OCI-LY7 (cell line): ENCODE data around the gene CAMSAP2.

ENCODE experiments used
- EZH2phosphoT487 ChIP-seq: fragments of 200-600 bp; sonication (generic); IDR thresholded peaks from 2 replicates; pipeline ENCODE4 v1.6.1; 2018; ENCODE audit warnings: low read depth, borderline replicate concordance, mild to moderate bottlenecking, mixed run types, antibody characterized with exemption, low read length, moderate library complexity, mixed read lengths
- TF ChIP-seq, protein P1 (sequence below): fragments of 200-600 bp; sonication (generic); conservative IDR thresholded peaks from 2 replicates; pipeline ENCODE4 v1.5.1; 2014; ENCODE audit warnings: mild to moderate bottlenecking, antibody characterized with exemption, low read length, moderate library complexity, mixed read lengths

DNA sequence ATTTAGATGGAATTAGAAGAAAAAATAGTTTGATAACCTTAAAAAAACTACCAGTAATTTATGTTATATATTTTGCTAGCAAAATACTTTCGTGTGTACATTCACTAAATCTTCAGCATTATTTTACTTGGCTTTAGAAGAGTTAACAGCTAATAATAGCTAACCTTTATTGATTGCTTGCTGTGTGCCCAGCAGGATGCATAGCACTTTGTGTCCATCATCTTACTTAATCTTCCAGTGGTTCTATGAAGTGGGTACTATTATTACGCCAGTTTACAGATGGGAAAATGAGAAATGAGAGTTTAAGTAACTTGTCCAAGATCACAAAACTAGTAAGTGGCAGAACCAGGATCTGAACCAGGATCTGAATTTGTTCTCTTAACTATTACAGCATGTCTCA is 92.4 kb downstream of the CAMSAP2 start:
- TF ChIP-seq, protein P1, sequence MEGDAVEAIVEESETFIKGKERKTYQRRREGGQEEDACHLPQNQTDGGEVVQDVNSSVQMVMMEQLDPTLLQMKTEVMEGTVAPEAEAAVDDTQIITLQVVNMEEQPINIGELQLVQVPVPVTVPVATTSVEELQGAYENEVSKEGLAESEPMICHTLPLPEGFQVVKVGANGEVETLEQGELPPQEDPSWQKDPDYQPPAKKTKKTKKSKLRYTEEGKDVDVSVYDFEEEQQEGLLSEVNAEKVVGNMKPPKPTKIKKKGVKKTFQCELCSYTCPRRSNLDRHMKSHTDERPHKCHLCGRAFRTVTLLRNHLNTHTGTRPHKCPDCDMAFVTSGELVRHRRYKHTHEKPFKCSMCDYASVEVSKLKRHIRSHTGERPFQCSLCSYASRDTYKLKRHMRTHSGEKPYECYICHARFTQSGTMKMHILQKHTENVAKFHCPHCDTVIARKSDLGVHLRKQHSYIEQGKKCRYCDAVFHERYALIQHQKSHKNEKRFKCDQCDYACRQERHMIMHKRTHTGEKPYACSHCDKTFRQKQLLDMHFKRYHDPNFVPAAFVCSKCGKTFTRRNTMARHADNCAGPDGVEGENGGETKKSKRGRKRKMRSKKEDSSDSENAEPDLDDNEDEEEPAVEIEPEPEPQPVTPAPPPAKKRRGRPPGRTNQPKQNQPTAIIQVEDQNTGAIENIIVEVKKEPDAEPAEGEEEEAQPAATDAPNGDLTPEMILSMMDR: no peak
- no peak for TF ChIP-seq EZH2phosphoT487
